ENCODE results near the gene PHF19. TPM values are rescaled to one million over a fixed set of nuclear protein-coding genes. Genes with fewer than 3 reads are reported as not detected.
A peak's percentile ranks its signal among the peaks of the same experiment; 100 is the strongest.

Gene PHF19
- total RNA-seq, result 14.9 and 18.5 TPM in 2 replicates

DNA sequence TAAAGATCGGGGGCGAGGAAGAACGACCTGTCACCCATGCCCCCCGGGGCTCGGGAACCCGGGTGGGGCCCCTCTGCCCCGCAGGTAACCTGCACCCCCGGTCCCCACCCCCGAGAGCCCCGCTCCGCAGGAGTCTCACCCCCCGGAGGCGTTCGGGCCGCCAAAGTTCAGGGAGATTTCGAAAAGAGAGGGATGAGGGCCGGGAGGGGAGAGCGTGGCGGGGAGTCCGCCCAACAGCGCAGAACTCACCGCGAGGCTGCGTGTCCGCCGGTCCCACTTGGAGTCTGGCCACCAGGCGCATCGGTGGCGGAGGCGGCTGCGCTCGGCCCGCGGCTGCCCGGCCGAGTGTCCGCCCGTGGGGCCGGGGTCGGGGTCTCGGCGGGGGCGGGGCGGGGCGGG is at the start of gene PHF19:
PHF19 (minus strand) TSS at position 347 of the 399 bp plus-strand sequence. CDS start 2,447 bp downstream, outside the sequence.
- no peak for DNase-seq (ENCODE audit: low read depth)
- TF ChIP-seq CTCF (IDR thresholded peaks at IDR 0.05; ENCODE audit: insufficient read depth, low read length, poor library complexity, severe bottlenecking), result no peak
- Histone ChIP-seq H3K27me3 (ENCODE audit: control insufficient read depth, insufficient read depth, low read length) (no peaks in the 10 kb centered on the region), H3K4me3 (ENCODE audit: low read depth, low read length) (peak within 1 kb of the TSS; percentile 53), H3K36me3 (ENCODE audit: control insufficient read depth, insufficient read depth, low read length) (no peaks in the 10 kb centered on the region)

GRCh38 chr9:120926397-120926928 is 49.5 kb upstream of the PHF19 start, which contains the start of gene TRAF1:
TSS of gene TRAF1 (minus strand) at chr9:120926796. CDS start at chr9:120926075, 721 bp downstream.
- Histone ChIP-seq H3K4me3 (ENCODE audit: low read depth, low read length) (no peak within 1 kb of the TSS), H3K27me3 (ENCODE audit: control insufficient read depth, insufficient read depth, low read length) (no peaks in the 10 kb centered on the region), H3K36me3 (ENCODE audit: control insufficient read depth, insufficient read depth, low read length) (no peaks in the 10 kb centered on the region)
- no peak for TF ChIP-seq CTCF (IDR thresholded peaks at IDR 0.05; ENCODE audit: insufficient read depth, low read length, poor library complexity, severe bottlenecking)
- no peak for DNase-seq (ENCODE audit: low read depth)

GRCh38 chr9:120925535-120926396 is 48.8 kb upstream of the PHF19 start:
- no peaks in the 10 kb centered on the region for H3K27me3 ChIP-seq (ENCODE audit: control insufficient read depth, insufficient read depth, low read length)
- DNase-seq (ENCODE audit: low read depth), result peak; percentile 83
- H3K36me3 ChIP-seq (ENCODE audit: control insufficient read depth, insufficient read depth, low read length), result no peaks in the 10 kb centered on the region
- H3K4me3 ChIP-seq (ENCODE audit: low read depth, low read length), result no peak overlapping the region
- TF ChIP-seq CTCF (IDR thresholded peaks at IDR 0.05; ENCODE audit: insufficient read depth, low read length, poor library complexity, severe bottlenecking), result no peak

DNA sequence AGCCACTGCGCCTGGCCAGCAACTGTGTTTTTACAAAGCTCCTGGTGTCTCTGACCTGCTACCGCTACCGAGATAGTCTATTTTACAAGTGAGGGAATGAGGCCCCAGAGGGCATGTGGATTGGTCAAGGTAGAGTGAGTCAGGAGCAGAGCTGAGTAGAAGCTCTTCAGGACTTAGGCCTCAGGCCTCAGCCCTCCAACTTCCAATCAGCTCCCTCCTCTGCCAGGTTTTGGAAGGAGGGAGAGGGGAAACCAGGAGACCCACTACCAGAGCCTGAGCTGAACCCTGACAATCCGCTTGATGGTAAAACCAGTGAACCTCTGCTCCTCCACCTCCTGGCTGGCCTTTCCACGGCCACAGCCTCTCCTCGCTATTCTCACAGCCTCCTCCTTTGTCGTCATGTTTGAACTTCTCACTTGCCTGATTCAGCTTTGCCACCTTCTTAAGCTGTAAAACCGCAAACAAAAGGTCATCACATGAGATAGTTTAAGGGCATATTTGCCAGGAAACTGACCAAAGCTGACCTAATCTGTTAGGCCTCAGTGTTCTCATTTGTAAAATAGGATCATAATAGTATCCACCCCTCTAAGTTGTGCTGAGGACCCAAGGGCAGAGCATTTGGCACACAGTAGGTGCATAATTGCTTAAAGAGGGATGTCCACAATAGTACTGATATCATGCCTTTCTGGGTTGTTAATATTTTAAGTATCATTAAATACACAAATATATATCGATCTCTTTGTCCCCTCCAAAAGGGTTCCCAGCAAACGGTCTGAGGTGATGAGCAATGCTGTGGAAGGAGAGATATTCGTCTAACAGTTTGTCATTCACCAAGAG is 47.9 kb upstream of the PHF19 start:
- no peaks in the 10 kb centered on the region for H3K36me3 ChIP-seq (ENCODE audit: control insufficient read depth, insufficient read depth, low read length)
- DNase-seq (ENCODE audit: low read depth), result no peak
- TF ChIP-seq CTCF (IDR thresholded peaks at IDR 0.05; ENCODE audit: insufficient read depth, low read length, poor library complexity, severe bottlenecking), result no peak
- H3K27me3 ChIP-seq (ENCODE audit: control insufficient read depth, insufficient read depth, low read length), result no peaks in the 10 kb centered on the region
- H3K4me3 ChIP-seq (ENCODE audit: low read depth, low read length), result no peak overlapping the region

DNA sequence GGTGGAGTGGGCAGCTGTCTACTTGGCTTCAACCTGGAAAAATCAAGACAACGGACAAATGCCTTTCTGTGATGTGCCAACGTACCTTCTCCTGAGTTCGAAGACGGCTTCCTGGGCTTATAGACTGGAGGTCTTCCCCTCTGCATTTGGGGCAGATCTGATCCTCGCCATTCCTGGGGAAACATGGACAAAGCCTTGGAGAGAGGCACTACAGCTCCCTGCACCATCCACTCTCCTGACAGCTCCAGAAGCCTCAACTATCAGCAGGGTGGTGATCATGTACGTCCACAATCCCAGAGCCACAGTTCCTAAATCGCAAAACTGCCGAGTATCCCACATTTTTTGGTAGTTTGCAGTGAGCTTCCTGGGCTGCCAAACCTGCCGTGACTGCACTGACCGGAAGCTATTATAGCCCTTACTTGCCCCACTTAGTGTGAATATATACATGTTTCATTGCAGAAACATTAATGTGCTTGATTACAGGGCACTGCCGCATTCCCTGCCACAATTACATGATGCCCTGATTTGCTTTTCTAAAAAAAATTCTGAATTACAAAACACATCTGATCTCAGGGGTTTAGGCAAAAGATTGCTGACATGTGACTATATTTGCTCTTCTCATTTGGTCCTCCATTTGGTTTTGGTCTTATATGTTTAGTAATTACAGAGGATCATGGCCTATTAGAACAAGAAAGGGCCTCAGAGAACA is 46.8 kb upstream of the PHF19 start:
- TF ChIP-seq CTCF (IDR thresholded peaks at IDR 0.05; ENCODE audit: insufficient read depth, low read length, poor library complexity, severe bottlenecking), result no peak
- DNase-seq (ENCODE audit: low read depth), result no peak
- Histone ChIP-seq H3K27me3 (ENCODE audit: control insufficient read depth, insufficient read depth, low read length) (no peaks in the 10 kb centered on the region), H3K36me3 (ENCODE audit: control insufficient read depth, insufficient read depth, low read length) (no peaks in the 10 kb centered on the region), H3K4me3 (ENCODE audit: low read depth, low read length) (no peak overlapping the region)

Data from kidney epithelial cell (primary cell).